GM12892 (cell line): ENCODE results near the gene RIC3.

Experiments
- DNase-seq: peaks from one replicate; pipeline ENCODE4 v3.0.0; 2011; ENCODE audit not compliant: insufficient read length
- FAIRE-seq: peaks from 2 replicates; lab custom pipeline; 2011; peaks lifted over from hg19 to GRCh38; lab: Jason Lieb, UNC
- POLR2A ChIP-seq: IDR thresholded peaks from 2 replicates; pipeline ENCODE4 v1.6.1; 2011; ENCODE audit warnings: low read depth, low read length, control low read depth
- POLR2AphosphoS5 ChIP-seq: IDR thresholded peaks from 2 replicates; pipeline ENCODE4 v1.6.1; 2011; ENCODE audit warnings: low read depth, low read length, control low read depth
- TAF1 ChIP-seq: IDR thresholded peaks from 2 replicates; pipeline ENCODE4 v1.6.1; 2011; ENCODE audit warnings: low read depth, mild to moderate bottlenecking, control low read depth, low read length, borderline replicate concordance

RIC3 gene

GRCh38 chr11:8082391-8083087 is 86.3 kb downstream of the RIC3 start:
- FAIRE-seq (no peak), DNase-seq (no peak)
- TF ChIP-seq POLR2AphosphoS5: no peak
- no peak for TF ChIP-seq POLR2A
- no peak for TF ChIP-seq TAF1

GRCh38 chr11:8081591-8082250 is 87.1 kb downstream of the RIC3 start:
- DNase-seq: no peak
- FAIRE-seq: no peak

GRCh38 chr11:8080674-8081590 is 87.9 kb downstream of the RIC3 start, which contains the start of gene TUB:
Gene TUB (plus strand): TSS chr11:8081211. CDS start chr11:8081511, 300 bp downstream.
- FAIRE-seq (no peak), DNase-seq (no peak)
- TF ChIP-seq TAF1: no peak
- TF ChIP-seq POLR2AphosphoS5: no peak

More at GRCh38 chr11:8081591-8082250, 87.1 kb downstream of the RIC3 start:
- TF ChIP-seq POLR2AphosphoS5: no peak
- no peak for TF ChIP-seq POLR2A
- TF ChIP-seq TAF1: no peak

- DNase-seq (no peak), FAIRE-seq (no peak)
- TF ChIP-seq TAF1 (no peak), POLR2AphosphoS5 (no peak)
Observed at GRCh38 chr11:8080069-8080670, 88.7 kb downstream of the RIC3 start.

GRCh38 chr11:8079111-8079675 is 89.6 kb downstream of the RIC3 start:
- TF ChIP-seq POLR2AphosphoS5: no peak
- TF ChIP-seq TAF1: no peak
- no peak for TF ChIP-seq POLR2A
- no peak for DNase-seq
- FAIRE-seq: no peak

- TF ChIP-seq POLR2A: no peak
- TF ChIP-seq POLR2AphosphoS5: no peak
- TF ChIP-seq TAF1: no peak
- no peak for FAIRE-seq
Observed at GRCh38 chr11:8075119-8075726, 93.6 kb downstream of the RIC3 start.

GRCh38 chr11:8071616-8072581 is 96.9 kb downstream of the RIC3 start:
- FAIRE-seq (no peak), DNase-seq (no peak)
- TF ChIP-seq TAF1 (no peak), POLR2AphosphoS5 (no peak), POLR2A (no peak)

More at GRCh38 chr11:8075119-8075726, 93.6 kb downstream of the RIC3 start:
- DNase-seq: no peak

GRCh38 chr11:8070417-8071115 is 98.3 kb downstream of the RIC3 start:
- TF ChIP-seq TAF1 (no peak), POLR2A (no peak), POLR2AphosphoS5 (no peak)
- DNase-seq: no peak
- peak; percentile 78 for FAIRE-seq

- no peak for DNase-seq
- TF ChIP-seq TAF1 (no peak), POLR2A (no peak), POLR2AphosphoS5 (no peak)
- FAIRE-seq: no peak
Observed at GRCh38 chr11:8069771-8070170, 99.1 kb downstream of the RIC3 start.
